T follicular helper cell (primary cell): ENCODE measurements around the gene TIMM10.
A peak's percentile ranks its signal among the peaks of the same experiment; 100 is the strongest.

Experiments used
- DNase-seq: peaks from one replicate; pipeline ENCODE4 v3.0.0-alpha.2; 2020; ENCODE audit warnings: low read depth
- total RNA-seq, 2 experiments: gene quantifications; one replicate each; lab custom pipeline; 2026; lab: John Stamatoyannopoulos, UW

Gene TIMM10, protein sequence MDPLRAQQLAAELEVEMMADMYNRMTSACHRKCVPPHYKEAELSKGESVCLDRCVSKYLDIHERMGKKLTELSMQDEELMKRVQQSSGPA
- 15.8 to 57.0 reads per million in 2 experiments for total RNA-seq

GRCh38 chr11:57530596-57531507 is at the start of gene TIMM10:
Gene TIMM10 (minus strand): TSS chr11:57530754. CDS start chr11:57530189, 565 bp downstream.
- DNase-seq: peak; percentile 90

GRCh38 chr11:57574061-57574460 is 43.5 kb upstream of the TIMM10 start:
- no peak for DNase-seq

GRCh38 chr11:57571606-57572005 is 41.1 kb upstream of the TIMM10 start:
- DNase-seq: no peak

- no peak for DNase-seq
Observed at GRCh38 chr11:57568330-57568766, 37.8 kb upstream of the TIMM10 start.

GRCh38 chr11:57567515-57568329 is 37.2 kb upstream of the TIMM10 start, which contains the start of gene UBE2L6:
Gene UBE2L6 (minus strand): TSS chr11:57567672. CDS start chr11:57567611, 61 bp downstream.
- peak; percentile 81 for DNase-seq

GRCh38 chr11:57566905-57567514 is 36.5 kb upstream of the TIMM10 start:
- peak; percentile 16 for DNase-seq

DNA sequence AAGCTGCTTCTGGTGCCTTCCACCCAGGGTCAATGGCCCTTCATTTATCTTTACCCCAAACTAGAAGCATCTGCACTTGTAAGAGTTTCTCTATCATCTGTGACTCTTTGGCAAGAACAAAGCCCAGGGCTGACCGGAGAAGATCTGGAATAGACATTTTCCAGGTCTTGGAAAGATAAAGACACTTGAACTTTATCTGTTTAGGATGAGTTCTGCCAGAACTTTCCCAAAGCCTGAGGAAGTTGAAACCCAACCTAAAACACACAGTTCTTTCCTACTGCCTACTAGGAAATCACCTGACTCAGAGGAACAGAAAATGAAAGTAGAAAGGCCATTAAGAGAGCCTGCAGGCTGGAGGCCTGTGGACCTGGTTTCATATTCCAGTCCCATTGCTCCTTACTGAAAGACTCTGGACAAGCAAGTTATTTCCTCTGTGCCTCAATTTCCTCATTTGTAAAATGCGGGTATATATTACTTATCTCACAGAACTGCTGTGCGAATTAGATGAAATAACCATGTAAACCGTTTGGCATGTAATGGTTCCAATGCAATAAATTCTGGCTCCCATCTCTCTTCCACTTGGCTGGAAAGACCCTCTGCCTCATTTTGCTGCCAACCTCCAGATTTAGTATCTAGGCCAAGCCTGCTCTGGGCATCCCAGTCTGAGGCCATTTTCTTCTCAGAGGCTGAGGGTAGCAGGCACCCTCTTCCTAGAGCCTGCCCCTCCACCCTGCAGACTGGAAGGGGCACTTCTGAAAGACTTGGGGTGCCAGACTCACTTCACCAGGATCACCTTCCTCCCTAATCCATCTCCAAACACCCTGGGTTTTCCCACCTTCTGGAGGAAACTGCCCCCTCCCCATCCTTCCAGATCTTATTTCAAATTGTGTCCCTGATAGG is 35.7 kb upstream of the TIMM10 start:
- no peak for DNase-seq

DNA sequence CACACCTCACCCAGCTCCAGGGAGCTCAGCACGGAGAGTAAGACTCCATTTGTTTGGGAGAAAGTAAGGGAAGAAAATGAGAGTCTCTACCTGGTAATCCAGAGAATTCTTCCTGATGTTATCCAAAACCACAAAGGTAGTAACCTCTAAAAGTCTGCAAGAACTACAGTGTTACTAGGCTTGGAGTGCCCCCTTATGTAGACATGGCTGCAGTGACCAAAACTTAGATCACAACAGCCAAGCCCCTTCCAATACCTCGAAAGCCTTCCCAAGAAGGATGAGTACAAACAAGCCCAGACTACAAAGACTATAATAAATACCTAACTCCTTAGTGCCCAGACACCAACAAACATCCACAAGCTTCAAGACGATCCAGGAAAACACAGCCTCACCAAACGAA is 32.0 kb upstream of the TIMM10 start:
- DNase-seq: no peak

GRCh38 chr11:57560146-57560545 is 29.6 kb upstream of the TIMM10 start:
- DNase-seq: no peak

- no peak for DNase-seq
Observed at GRCh38 chr11:57556041-57556440, 25.5 kb upstream of the TIMM10 start.

- no peak for DNase-seq
Observed at GRCh38 chr11:57555393-57555792, 24.8 kb upstream of the TIMM10 start.

DNA sequence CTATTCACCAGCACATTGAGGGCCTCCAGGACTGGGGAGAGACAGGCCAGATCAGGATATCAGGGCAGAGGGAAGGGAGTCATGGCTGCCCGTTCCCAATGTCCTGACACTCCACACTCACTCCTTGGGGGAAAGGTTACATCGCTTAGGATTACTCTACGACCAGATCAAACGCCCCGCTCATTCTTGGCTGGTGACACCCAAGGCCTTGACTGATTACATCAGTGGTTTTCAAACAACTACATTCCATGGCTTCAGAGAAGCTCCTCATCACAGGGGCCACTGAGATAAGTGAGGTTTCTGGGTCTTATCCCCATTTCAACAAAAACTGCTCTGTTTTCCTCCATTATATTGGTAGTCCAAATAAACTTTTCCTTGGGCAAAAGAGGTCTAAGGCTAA is 21.9 kb upstream of the TIMM10 start:
- no peak for DNase-seq

DNA sequence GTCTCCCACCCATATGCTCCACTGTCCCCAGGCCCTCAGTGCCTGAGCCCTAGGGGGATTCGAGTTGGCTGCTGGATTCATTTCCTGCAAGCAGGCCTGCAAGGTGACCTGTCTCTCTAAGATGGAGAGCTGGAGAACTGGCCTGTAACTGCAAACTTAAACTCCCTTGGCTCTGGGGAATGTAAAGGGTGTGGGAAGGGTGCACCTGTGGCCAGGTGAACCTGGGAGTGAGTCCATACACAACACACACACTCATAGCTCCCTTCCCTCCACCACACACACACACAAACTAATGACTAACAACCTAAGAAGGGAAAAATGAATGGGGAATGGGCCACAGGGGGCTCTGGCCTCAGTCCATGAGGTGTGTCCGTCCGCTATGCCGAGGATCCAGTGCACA is 21.4 kb upstream of the TIMM10 start:
- DNase-seq: no peak

DNA sequence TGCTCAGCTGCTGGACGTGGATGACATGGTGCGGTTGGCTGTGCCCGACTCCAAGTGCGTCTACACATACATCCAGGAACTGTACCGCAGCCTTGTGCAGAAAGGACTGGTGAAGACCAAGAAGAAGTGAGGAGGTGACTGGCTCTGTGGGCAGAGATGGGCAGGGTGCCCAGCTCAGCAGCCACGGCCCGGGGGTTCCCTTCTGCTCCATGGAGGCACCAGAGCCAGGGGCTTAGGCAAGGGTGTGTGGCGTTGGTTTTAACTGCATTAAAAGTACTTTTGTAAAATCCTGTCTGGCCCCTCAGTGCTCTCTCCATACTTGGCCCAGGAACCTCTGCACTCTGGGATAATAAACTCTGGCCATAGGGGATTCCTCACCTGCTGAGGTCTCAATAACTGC is 19.4 kb upstream of the TIMM10 start:
- DNase-seq: no peak

DNA sequence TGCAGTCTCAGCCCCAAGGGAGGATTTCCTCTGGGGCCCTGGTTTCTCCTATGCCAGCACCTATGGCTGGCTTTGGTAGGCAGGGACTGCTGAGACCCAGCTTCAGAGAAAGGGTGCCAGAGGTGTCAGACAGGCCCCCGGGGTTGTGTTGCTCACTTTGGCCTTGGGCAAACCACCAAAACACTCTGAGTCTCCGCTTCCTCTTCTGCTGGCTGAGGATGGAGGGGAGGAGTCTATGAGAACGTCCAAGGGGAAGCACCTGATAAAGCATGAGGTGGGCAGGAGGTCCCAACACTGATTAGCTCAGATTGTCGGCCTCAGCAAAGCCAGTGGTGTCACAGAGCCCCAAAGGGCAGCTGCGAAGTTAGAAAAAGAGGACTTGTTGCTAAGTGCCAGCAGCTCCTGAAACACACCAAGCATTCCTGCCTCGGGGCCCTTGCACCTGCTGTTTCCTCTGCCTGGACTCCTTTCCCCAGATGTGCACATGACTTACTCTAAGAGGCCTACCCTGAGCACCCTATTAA is 17.4 kb upstream of the TIMM10 start:
- no peak for DNase-seq

GRCh38 chr11:57546869-57547475 is 16.4 kb upstream of the TIMM10 start:
- DNase-seq: no peak

- DNase-seq: no peak
Observed at GRCh38 chr11:57546451-57546850, 15.9 kb upstream of the TIMM10 start.

GRCh38 chr11:57545883-57546282 is 15.3 kb upstream of the TIMM10 start:
- DNase-seq: no peak

DNA sequence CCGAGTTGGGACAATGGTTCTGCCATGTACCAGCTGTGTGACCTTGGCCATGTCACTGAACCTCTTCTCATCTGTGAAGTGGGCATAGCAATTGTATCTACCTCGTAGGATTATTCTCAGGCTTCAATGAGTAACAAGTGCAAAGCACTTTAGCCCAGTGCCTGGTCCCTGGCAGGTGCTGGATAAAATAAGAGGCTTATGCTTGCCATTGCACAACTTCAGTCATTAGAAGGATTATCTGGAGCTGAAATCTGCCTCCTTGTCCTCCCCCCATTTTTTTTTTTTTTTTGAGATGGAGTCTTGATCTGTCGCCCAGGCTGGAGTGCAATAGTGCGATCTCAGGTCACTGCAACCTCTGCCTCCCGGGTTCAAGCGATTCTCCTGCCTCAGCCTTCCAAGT is 14.0 kb upstream of the TIMM10 start:
- DNase-seq: no peak

- no peak for DNase-seq
Observed at GRCh38 chr11:57543593-57543992, 13.0 kb upstream of the TIMM10 start.
